ENCODE results near the gene MLPH. TPM values are rescaled to one million over a fixed set of nuclear protein-coding genes. Genes with fewer than 3 reads are reported as not detected.
A peak's percentile ranks its signal among the peaks of the same experiment; 100 is the strongest.

The MLPH gene
- total RNA-seq, 1 donor from 2014 or later: 34.6 TPM

- H3K9me3 ChIP-seq: no peaks in the 10 kb centered on the region
- H3K27me3 ChIP-seq: no peaks in the 10 kb centered on the region
- peaks cover 0 to 4% of the 10 kb centered on the region in 2 donors for H3K36me3 ChIP-seq
- peaks cover 27% of the 10 kb centered on the region for H3K4me1 ChIP-seq
- H3K27ac ChIP-seq: peak overlapping the region; percentile 65
- H3K4me3 ChIP-seq: no peak overlapping the region
- intact Hi-C loops (cut with DNase I): no loop called here
- DNase-seq (ENCODE audit: extremely low spot score in 2 of 2): no peak
- TF ChIP-seq CTCF (IDR thresholded peaks at IDR 0.05): no peak
- no peak for TF ChIP-seq POLR2AphosphoS5 (IDR thresholded peaks at IDR 0.05; ENCODE audit: insufficient read depth in 1 of 2, low read depth in 1 of 2)
- no peak for TF ChIP-seq POLR2A (IDR thresholded peaks at IDR 0.05)
Measured at GRCh38 chr2:237539681-237540080, 52.6 kb downstream of the MLPH start.

DNA sequence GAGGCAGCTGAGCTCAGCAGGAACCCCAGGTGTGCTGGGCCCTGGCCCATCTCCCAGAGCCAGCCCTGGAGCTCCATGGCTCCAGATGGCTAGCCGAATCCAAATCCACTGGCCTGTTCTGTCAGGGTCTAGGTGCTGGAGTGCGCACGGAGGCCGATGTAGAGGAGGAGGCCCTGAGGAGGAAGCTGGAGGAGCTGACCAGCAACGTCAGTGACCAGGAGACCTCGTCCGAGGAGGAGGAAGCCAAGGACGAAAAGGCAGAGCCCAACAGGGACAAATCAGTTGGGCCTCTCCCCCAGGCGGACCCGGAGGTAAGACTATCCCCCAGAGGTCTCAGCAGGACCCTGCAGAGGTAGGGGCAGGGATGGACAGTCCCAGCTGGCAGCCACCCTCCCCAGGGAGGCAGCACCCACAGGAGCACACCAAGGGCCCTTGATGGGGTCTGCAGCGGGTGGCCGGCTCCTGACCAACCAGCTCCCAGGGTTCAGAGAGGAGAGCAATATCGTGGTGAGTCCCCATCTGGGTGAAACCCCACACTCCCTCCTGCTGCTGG is 53.2 kb downstream of the MLPH start:
- intact Hi-C loops (cut with DNase I): no loop called here
- Histone ChIP-seq H3K36me3 (peaks cover 0 to 3% of the 10 kb centered on the region in 2 donors), H3K9me3 (no peaks in the 10 kb centered on the region), H3K4me1 (peaks cover 27% of the 10 kb centered on the region), H3K4me3 (no peak overlapping the region), H3K27ac (peak overlapping the region; percentile 65), H3K27me3 (no peaks in the 10 kb centered on the region)
- no peak for DNase-seq (ENCODE audit: extremely low spot score in 2 of 2)
- TF ChIP-seq POLR2AphosphoS5 (IDR thresholded peaks at IDR 0.05; ENCODE audit: insufficient read depth in 1 of 2, low read depth in 1 of 2) (no peak), POLR2A (IDR thresholded peaks at IDR 0.05) (no peak), CTCF (IDR thresholded peaks at IDR 0.05) (no peak)

GRCh38 chr2:237540823-237541222 is 53.8 kb downstream of the MLPH start:
- H3K27ac ChIP-seq: peak overlapping the region; percentile 65
- TF ChIP-seq POLR2AphosphoS5 (IDR thresholded peaks at IDR 0.05; ENCODE audit: insufficient read depth in 1 of 2, low read depth in 1 of 2) (no peak), POLR2A (IDR thresholded peaks at IDR 0.05) (no peak), CTCF (IDR thresholded peaks at IDR 0.05) (no peak)
- DNase-seq (ENCODE audit: extremely low spot score in 2 of 2): no peak

GRCh38 chr2:237541243-237541642 is 54.2 kb downstream of the MLPH start:
- DNase-seq (ENCODE audit: extremely low spot score in 2 of 2): no peak
- no peak overlapping the region for H3K4me3 ChIP-seq
- H3K36me3 ChIP-seq: no peaks in the 10 kb centered on the region
- no peaks in the 10 kb centered on the region for H3K9me3 ChIP-seq
- H3K27me3 ChIP-seq: no peaks in the 10 kb centered on the region
- H3K27ac ChIP-seq: peak overlapping the region; percentile 65
- TF ChIP-seq CTCF (IDR thresholded peaks at IDR 0.05) (no peak), POLR2A (IDR thresholded peaks at IDR 0.05) (no peak), POLR2AphosphoS5 (IDR thresholded peaks at IDR 0.05; ENCODE audit: insufficient read depth in 1 of 2, low read depth in 1 of 2) (no peak)
- peaks cover 27% of the 10 kb centered on the region for H3K4me1 ChIP-seq
- intact Hi-C loops (cut with DNase I): no loop called here

More at GRCh38 chr2:237540823-237541222, 53.8 kb downstream of the MLPH start:
- intact Hi-C loops (cut with DNase I): no loop called here
- peaks cover 27% of the 10 kb centered on the region for H3K4me1 ChIP-seq
- no peaks in the 10 kb centered on the region for H3K27me3 ChIP-seq
- no peak overlapping the region for H3K4me3 ChIP-seq
- no peaks in the 10 kb centered on the region for H3K36me3 ChIP-seq
- no peaks in the 10 kb centered on the region for H3K9me3 ChIP-seq

DNA sequence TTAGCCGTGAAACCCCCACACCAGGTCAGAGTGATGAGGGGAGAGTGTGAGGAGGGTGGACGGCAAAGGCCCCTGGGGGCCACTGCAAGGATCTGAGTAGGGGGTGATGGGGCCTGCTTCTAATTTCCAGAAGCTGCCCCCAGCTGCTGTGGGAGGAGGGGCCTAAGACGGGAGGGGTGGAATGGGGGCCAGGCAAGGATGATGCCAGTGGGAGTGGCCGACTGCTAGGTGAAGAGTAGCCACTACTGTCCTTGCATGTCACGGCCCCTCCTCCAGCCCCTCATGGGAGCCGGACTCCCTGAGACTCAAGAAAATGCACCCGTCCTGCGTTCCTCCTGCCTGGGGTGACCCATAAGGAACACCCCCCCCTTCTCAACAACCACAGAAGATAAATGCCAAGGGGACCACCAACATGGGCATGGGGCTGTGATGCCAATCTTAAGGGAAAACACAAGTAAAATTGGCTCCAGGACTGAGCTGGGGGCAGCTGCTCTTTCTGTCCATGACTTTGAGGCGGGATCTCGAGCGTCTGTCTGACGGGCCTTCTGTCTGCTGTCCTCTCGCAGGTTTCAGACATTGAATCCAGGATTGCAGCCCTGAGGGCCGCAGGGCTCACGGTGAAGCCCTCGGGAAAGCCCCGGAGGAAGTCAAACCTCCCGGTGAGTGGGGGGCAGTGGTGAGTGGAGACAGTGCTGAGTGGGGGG is 55.1 kb downstream of the MLPH start:
- intact Hi-C loops (cut with DNase I): no loop called here
- Histone ChIP-seq H3K27ac (peak overlapping the region; percentile 65), H3K9me3 (no peaks in the 10 kb centered on the region), H3K36me3 (peaks cover 0 to 4% of the 10 kb centered on the region in 2 donors), H3K4me3 (no peak overlapping the region), H3K4me1 (peaks cover 27% of the 10 kb centered on the region), H3K27me3 (no peaks in the 10 kb centered on the region)
- TF ChIP-seq POLR2AphosphoS5 (IDR thresholded peaks at IDR 0.05; ENCODE audit: insufficient read depth in 1 of 2, low read depth in 1 of 2): no peak
- TF ChIP-seq CTCF (IDR thresholded peaks at IDR 0.05): no peak
- no peak for TF ChIP-seq POLR2A (IDR thresholded peaks at IDR 0.05)
- DNase-seq (ENCODE audit: extremely low spot score in 2 of 2): no peak
